HUES6 (cell line): ENCODE data around the gene YIPF5.

ENCODE experiments used
- H3K27ac ChIP-seq: 2 replicates; pipeline ENCODE4 v1.7.0; 2013; ENCODE audit warnings: low read depth, mild to moderate bottlenecking, low read length, inconsistent platforms
- H3K27me3 ChIP-seq: 2 replicates; pipeline ENCODE4 v1.6.1; 2013; ENCODE audit warnings: low read length; ENCODE audit not compliant: control insufficient read depth, insufficient read depth
- H3K36me3 ChIP-seq: 2 replicates; pipeline ENCODE4 v1.6.1; 2013; ENCODE audit warnings: low read length; ENCODE audit not compliant: control insufficient read depth, insufficient read depth
- H3K4me1 ChIP-seq: 2 replicates; pipeline ENCODE4 v1.6.1; 2013; ENCODE audit warnings: low read length; ENCODE audit not compliant: control insufficient read depth, insufficient read depth
- H3K4me3 ChIP-seq: 2 replicates; pipeline ENCODE4 v1.5.1; 2013; ENCODE audit warnings: low read depth, low read length
- H3K9ac ChIP-seq: one replicate; pipeline ENCODE4 v1.6.1; 2013; ENCODE audit warnings: mild to moderate bottlenecking, low read length
- H3K9me3 ChIP-seq: 2 replicates; pipeline ENCODE4 v1.6.1; 2013; ENCODE audit warnings: low read depth, low read length; ENCODE audit not compliant: control insufficient read depth, insufficient read depth

YIPF5 gene

DNA sequence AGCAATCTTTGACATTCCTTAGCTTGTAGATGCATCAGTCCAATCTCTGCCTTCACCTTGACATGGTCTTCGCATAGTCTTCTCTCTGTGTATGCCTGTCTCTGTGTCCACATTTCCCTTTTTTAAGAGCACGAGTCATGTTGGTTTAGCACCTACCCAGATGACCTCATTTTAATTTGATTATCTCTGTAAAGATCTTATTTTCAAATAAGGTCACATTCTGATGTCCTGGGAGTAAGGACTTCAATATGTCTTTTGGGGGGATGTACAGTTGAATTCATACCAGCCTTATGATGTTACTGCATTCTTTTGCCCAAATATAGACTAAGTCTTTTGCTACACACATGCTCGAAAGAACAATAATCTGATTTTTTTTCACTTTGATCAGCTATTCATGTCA lies 7.1 kb upstream of the YIPF5 start:
- no peaks in the 10 kb centered on the region for H3K9me3 ChIP-seq
- H3K27me3 ChIP-seq = no peaks in the 10 kb centered on the region
- no peak overlapping the region for H3K9ac ChIP-seq
- no peaks in the 10 kb centered on the region for H3K4me1 ChIP-seq
- no peak overlapping the region for H3K4me3 ChIP-seq
- no peaks in the 10 kb centered on the region for H3K36me3 ChIP-seq
- no peak overlapping the region for H3K27ac ChIP-seq

GRCh38 chr5:144173766-144174165 lies 3.3 kb upstream of the YIPF5 start:
- Histone ChIP-seq H3K4me1 (peaks cover 5% of the 10 kb centered on the region; the same call in 1 of the 2 replicates), H3K27ac (no peak overlapping the region), H3K27me3 (no peaks in the 10 kb centered on the region), H3K9me3 (no peaks in the 10 kb centered on the region), H3K36me3 (peaks cover 6% of the 10 kb centered on the region; the same call in 1 of the 2 replicates), H3K4me3 (no peak overlapping the region), H3K9ac (no peak overlapping the region)

DNA sequence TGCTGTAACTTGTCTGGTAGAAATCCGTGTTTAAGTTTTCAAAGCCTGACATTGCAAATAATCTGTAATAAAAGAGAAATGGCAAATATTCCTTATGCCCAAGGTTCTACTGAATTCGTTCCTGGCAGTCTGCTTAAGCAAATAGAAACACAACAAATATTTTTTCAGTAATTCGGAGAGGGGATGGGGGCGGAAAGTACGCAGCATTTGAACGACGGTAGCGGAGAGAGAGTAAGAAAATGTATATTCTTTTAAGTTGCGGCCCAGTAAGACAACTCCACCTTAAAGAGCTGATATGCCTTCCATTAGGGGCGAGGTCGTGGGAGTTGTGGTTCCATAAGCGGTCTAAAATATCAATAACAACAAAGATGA lies 569 bp downstream of the YIPF5 start:
- peak overlapping the region; percentile 90 for H3K4me3 ChIP-seq
- H3K27ac ChIP-seq = peak overlapping the region; percentile 39; the same call in 1 of the 2 replicates
- peaks cover 37% of the 10 kb centered on the region for H3K36me3 ChIP-seq
- H3K9ac ChIP-seq = peak overlapping the region; percentile 78
- peaks cover 5% of the 10 kb centered on the region; the same call in 1 of the 2 replicates for H3K4me1 ChIP-seq
- no peaks in the 10 kb centered on the region for H3K9me3 ChIP-seq
- H3K27me3 ChIP-seq = no peaks in the 10 kb centered on the region

DNA sequence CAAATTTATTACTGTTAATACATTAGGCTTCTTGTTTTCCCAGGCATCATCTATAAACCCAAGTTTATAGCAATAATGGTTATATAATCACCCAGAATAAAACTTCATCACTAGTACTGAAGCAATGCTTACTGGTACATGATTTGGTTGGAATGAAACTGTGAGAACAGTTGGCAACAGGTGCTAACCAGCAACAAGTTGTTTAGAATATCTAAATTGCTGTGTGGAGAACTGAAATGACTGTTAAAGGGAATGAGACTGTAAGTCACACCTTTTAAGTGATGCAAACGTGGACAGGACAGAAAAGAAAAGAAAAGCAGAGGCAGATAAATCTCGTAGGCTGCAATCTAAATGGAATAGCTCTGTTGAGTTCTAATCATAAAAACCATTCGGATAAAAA lies 2.5 kb downstream of the YIPF5 start:
- Histone ChIP-seq H3K9me3 (no peaks in the 10 kb centered on the region), H3K36me3 (peaks cover 55% of the 10 kb centered on the region), H3K4me3 (no peak overlapping the region), H3K4me1 (peaks cover 5% of the 10 kb centered on the region; the same call in 1 of the 2 replicates), H3K27me3 (no peaks in the 10 kb centered on the region), H3K9ac (no peak overlapping the region), H3K27ac (no peak overlapping the region)

GRCh38 chr5:144166696-144167095 lies 3.8 kb downstream of the YIPF5 start:
- Histone ChIP-seq H3K27me3 (no peaks in the 10 kb centered on the region), H3K4me3 (no peak overlapping the region), H3K4me1 (peaks cover 5% of the 10 kb centered on the region; the same call in 1 of the 2 replicates), H3K27ac (no peak overlapping the region), H3K9ac (no peak overlapping the region), H3K36me3 (peaks cover 68% of the 10 kb centered on the region), H3K9me3 (no peaks in the 10 kb centered on the region)

GRCh38 chr5:144162686-144163085 lies 7.8 kb downstream of the YIPF5 start:
- H3K36me3 ChIP-seq = peaks cover 74% of the 10 kb centered on the region
- H3K4me1 ChIP-seq = no peaks in the 10 kb centered on the region
- H3K4me3 ChIP-seq = no peak overlapping the region

DNA sequence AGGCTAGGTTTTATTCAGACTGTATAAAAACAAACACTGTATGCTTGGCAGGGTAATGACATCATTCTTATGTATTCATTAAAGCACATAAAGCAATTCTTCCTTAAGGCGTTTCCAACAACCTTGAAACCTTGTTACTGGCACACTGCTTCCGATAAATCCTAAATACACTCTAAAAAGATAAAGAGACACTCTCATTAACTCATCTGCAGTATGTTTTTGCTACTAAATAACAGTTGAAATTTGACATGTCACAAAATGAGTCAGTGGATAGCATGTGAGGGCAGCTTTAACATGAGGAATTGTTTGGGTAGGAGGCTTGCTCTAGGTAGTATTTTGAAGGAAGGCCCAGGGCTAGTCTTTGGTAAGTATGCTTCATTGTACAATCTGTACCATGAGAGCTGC lies 13.7 kb downstream of the YIPF5 start:
- Histone ChIP-seq H3K27ac (no peak overlapping the region), H3K36me3 (peaks cover 24% of the 10 kb centered on the region), H3K27me3 (no peaks in the 10 kb centered on the region), H3K4me1 (no peaks in the 10 kb centered on the region), H3K4me3 (no peak overlapping the region), H3K9me3 (no peaks in the 10 kb centered on the region), H3K9ac (no peak overlapping the region)

More at GRCh38 chr5:144162686-144163085, 7.8 kb downstream of the YIPF5 start:
- no peaks in the 10 kb centered on the region for H3K9me3 ChIP-seq
- H3K27ac ChIP-seq = no peak overlapping the region
- no peak overlapping the region for H3K9ac ChIP-seq
- no peaks in the 10 kb centered on the region for H3K27me3 ChIP-seq

GRCh38 chr5:144151026-144151425 lies 19.4 kb downstream of the YIPF5 start:
- no peak overlapping the region for H3K27ac ChIP-seq
- no peaks in the 10 kb centered on the region for H3K4me1 ChIP-seq
- no peak overlapping the region for H3K4me3 ChIP-seq
- H3K36me3 ChIP-seq = no peaks in the 10 kb centered on the region
- no peaks in the 10 kb centered on the region for H3K9me3 ChIP-seq
- no peak overlapping the region for H3K9ac ChIP-seq
- H3K27me3 ChIP-seq = no peaks in the 10 kb centered on the region

- no peaks in the 10 kb centered on the region for H3K9me3 ChIP-seq
- H3K4me3 ChIP-seq = no peak overlapping the region
- H3K27ac ChIP-seq = no peak overlapping the region
- no peaks in the 10 kb centered on the region for H3K27me3 ChIP-seq
- no peaks in the 10 kb centered on the region for H3K36me3 ChIP-seq
- H3K4me1 ChIP-seq = peaks cover 7% of the 10 kb centered on the region; the same call in 1 of the 2 replicates
- no peak overlapping the region for H3K9ac ChIP-seq
Observed at GRCh38 chr5:144144956-144145751, 25.3 kb downstream of the YIPF5 start.

DNA sequence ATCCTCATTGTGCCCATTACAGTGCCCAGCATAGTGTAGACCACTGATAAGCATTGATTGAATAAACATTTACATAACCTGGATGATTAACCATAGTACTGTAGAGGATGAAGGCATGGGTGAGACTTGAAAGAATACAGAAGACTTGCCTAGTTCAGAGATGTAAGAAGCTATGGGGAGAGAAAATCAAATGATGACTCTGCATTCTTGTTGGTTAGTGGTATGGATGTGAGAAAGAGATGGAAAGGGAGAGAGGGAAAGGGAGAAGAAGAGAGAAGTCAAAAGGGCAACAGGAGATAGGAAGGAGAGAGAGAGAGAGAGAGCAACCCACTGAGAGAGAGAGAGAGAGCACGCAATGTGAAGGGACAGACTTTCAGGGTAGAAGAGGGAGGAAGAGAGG lies 26.8 kb downstream of the YIPF5 start:
- Histone ChIP-seq H3K9me3 (no peaks in the 10 kb centered on the region), H3K27me3 (no peaks in the 10 kb centered on the region), H3K4me3 (no peak overlapping the region), H3K4me1 (peaks cover 7% of the 10 kb centered on the region; the same call in 1 of the 2 replicates), H3K9ac (no peak overlapping the region), H3K27ac (no peak overlapping the region), H3K36me3 (no peaks in the 10 kb centered on the region)

DNA sequence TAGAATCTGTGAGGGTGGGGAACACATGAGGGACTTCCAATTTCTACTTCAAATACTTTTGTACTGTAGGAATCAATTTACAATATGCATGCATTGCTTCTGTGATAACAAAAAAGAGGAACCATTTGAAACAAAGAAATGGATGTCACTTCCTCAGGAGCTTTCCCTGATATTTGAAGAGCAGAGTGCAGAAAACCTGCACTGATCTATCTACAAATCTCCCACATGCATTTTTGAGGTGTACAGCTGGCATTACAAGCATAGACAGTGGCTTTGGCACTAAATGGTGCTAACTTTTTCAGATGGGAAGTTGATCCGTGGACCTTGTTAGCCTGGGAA lies 27.7 kb downstream of the YIPF5 start:
- Histone ChIP-seq H3K9ac (no peak overlapping the region), H3K9me3 (no peaks in the 10 kb centered on the region), H3K27ac (no peak overlapping the region), H3K4me1 (peaks cover 7% of the 10 kb centered on the region; the same call in 1 of the 2 replicates), H3K36me3 (no peaks in the 10 kb centered on the region), H3K4me3 (no peak overlapping the region), H3K27me3 (no peaks in the 10 kb centered on the region)
